ENCODE results near the gene HOTAIR.

DNA sequence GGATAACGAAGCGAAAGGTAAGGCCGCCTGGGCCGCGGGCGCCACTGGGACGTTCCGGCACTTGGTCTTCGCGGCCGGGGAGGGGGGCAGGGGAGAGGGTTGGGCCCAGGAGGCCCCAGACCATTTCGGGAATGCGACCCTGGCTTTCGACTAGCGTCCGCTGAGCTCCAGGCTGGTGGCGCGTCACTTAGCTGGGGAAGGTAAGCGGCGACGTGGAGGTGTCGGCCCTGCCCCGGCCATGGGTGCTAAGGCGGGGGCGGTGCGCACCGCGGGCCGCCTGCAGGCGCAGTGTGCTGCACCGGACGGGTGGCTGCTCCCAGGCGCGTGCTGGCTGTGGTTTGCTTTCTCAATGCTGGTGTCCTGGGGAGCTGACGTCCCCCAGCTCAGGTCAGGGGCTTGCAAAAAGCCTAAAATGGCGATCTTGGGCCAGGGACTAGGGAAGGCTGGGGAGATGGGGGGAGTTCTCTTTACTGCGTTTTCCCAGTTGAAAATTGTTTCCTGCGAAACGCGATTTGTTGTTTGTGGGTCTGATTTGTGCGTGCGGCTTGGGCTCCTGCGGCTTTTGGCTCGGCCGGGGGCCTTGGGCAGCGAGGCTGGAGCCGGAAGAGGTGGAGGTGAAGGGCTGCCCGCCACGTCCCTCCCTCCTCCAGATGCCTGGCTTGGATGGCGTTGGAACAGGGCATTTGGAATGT is 11.4 kb upstream of the HOTAIR start:
- TF ChIP-seq, protein P1, sequence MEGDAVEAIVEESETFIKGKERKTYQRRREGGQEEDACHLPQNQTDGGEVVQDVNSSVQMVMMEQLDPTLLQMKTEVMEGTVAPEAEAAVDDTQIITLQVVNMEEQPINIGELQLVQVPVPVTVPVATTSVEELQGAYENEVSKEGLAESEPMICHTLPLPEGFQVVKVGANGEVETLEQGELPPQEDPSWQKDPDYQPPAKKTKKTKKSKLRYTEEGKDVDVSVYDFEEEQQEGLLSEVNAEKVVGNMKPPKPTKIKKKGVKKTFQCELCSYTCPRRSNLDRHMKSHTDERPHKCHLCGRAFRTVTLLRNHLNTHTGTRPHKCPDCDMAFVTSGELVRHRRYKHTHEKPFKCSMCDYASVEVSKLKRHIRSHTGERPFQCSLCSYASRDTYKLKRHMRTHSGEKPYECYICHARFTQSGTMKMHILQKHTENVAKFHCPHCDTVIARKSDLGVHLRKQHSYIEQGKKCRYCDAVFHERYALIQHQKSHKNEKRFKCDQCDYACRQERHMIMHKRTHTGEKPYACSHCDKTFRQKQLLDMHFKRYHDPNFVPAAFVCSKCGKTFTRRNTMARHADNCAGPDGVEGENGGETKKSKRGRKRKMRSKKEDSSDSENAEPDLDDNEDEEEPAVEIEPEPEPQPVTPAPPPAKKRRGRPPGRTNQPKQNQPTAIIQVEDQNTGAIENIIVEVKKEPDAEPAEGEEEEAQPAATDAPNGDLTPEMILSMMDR (conservative IDR thresholded peaks at IDR 0.05; ENCODE audit: low read depth, low read length), result no peak
- TF ChIP-seq EZH2 (IDR thresholded peaks at IDR 0.05; ENCODE audit: borderline replicate concordance, low read depth, low read length, poor library complexity, severe bottlenecking), result no peak
